ENCODE data around the gene CCDC85A. TPM values are rescaled to one million over a fixed set of nuclear protein-coding genes. Genes with fewer than 3 reads are reported as not detected.

CCDC85A gene
- total and polyA plus RNA-seq, 2 of the 8 experiments (the other 6 are each of a cell fraction or from before 2014, with no cell fraction given) = 0.20 TPM; not detected in 1

DNA sequence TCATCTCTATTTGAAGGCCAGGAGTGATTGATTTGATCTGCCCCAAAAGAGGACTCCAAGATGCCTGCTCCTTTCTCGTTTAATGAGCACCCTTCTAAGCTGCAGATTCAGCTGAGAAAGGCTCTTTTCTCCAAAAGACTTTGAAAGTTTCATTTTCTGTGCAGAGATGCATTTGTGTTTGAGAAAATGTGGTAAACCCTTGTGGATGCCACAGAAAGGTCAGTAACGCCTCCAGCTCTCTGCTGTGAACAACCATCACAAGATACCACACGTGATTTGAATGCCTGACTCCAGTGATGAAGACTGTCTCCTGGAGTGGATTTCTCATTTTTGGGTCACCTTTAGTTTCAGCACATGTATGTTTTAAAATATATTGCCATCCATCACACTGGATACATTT lies 35.0 kb upstream of the CCDC85A start:
- H2BK12ac ChIP-seq (ENCODE audit: low read depth, low read length) = no peak overlapping the region
- H3K14ac ChIP-seq (ENCODE audit: insufficient read length) = no peak overlapping the region
- H2BK15ac ChIP-seq (ENCODE audit: low read length) = no peak overlapping the region
- no peaks in the 10 kb centered on the region for H3K23me2 ChIP-seq (ENCODE audit: low read depth, low read length)
- H3K9ac ChIP-seq (replicated peaks in 1 of 4; ENCODE audit: extremely low read depth in 1 of 4, low read depth in 3 of 4, low read length in 3 of 4) = no peak overlapping the region
- H2BK5ac ChIP-seq (ENCODE audit: low read depth, low read length) = no peak overlapping the region
- H3K4me1 ChIP-seq (replicated peaks in 1 of 4; ENCODE audit: control insufficient read depth in 3 of 4, insufficient read depth in 4 of 4, low read length in 3 of 4) = no peaks in the 10 kb centered on the region
- POLR2A ChIA-PET (ENCODE audit: partially characterized antibody) = no interaction called here
- H4K8ac ChIP-seq (ENCODE audit: extremely low read depth, insufficient read depth, low read length) = no peak overlapping the region
- H3K4ac ChIP-seq (replicated peaks; ENCODE audit: insufficient read length, low read depth, low read length) = no peak overlapping the region
- H3K79me1 ChIP-seq (ENCODE audit: low read depth, low read length) = no peaks in the 10 kb centered on the region; the same call in 1 of the 2 replicates
- no peak overlapping the region for H2AFZ ChIP-seq (ENCODE audit: low read length)
- H2BK120ac ChIP-seq (replicated peaks; ENCODE audit: low read depth, low read length) = no peak overlapping the region
- H4K20me1 ChIP-seq (replicated peaks in 1 of 2; ENCODE audit: control insufficient read depth in 1 of 2, insufficient read depth in 2 of 2, low read length in 2 of 2) = peaks cover 0 to 1% of the 10 kb centered on the region in 2 experiments
- no peaks in the 10 kb centered on the region for H3K9me3 ChIP-seq (ENCODE audit: insufficient read depth in 2 of 2, low read depth in 1 of 2, low read length in 1 of 2)
- H2BK20ac ChIP-seq (ENCODE audit: low read length) = no peak overlapping the region
- no peak overlapping the region for H3K27ac ChIP-seq (ENCODE audit: low read depth, low read length)
- H3K18ac ChIP-seq (ENCODE audit: extremely low read depth, low read length) = no peak overlapping the region
- no peak overlapping the region for H3K23ac ChIP-seq (ENCODE audit: insufficient read length)
- DNase-seq (ENCODE audit: low read depth in 1 of 2, low spot score in 2 of 2) (no peak), FAIRE-seq (no peak)
- no peak overlapping the region for H3K4me2 ChIP-seq (ENCODE audit: insufficient read depth in 1 of 2, low read depth in 2 of 2, low read length in 2 of 2)
- H3K36me3 ChIP-seq (ENCODE audit: control insufficient read depth in 2 of 4, insufficient read depth in 4 of 4, low read length in 3 of 4) = peaks cover 0 to 16% (median 4%) of the 10 kb centered on the region in 4 experiments; a peak in 3 of 8 replicates
- CTCF ChIA-PET (ENCODE audit: partially characterized antibody) = interaction anchor here (0.6 kb wide), 1 partner anchor 31 kb away, joined by 3 read pairs; no protein-coding TSS in a partner anchor
- no peaks in the 10 kb centered on the region for H3K27me3 ChIP-seq (replicated peaks in 1 of 4; ENCODE audit: control insufficient read depth in 3 of 4, extremely low read depth in 1 of 4, insufficient read depth in 3 of 4, low read length in 3 of 4)
- no peak overlapping the region for H2AK5ac ChIP-seq (ENCODE audit: low read depth, low read length)
- no peak overlapping the region for H4K5ac ChIP-seq (ENCODE audit: insufficient read length, low read depth, low read length)
- H3K4me3 ChIP-seq (ENCODE audit: extremely low read depth in 1 of 4, insufficient read depth in 2 of 4, low read depth in 3 of 4, low read length in 4 of 4) = no peak overlapping the region
- H3K56ac ChIP-seq (replicated peaks; ENCODE audit: insufficient read length, low read depth, low read length) = no peak overlapping the region
- 81% methylated on average over 3 of the region's 3 CpGs; no CpG with 5 or more reads in 1 of the 2 experiments for WGBS, 2 experiments (ENCODE audit: extremely low coverage in 1 of 2, insufficient coverage in 1 of 2, insufficient read length in 1 of 2, insufficient replicate concordance in 2 of 2, low coverage in 1 of 2, low lambda C conversion rate in 2 of 2, missing lambda C conversion rate in 1 of 2)
- H4K91ac ChIP-seq (replicated peaks; ENCODE audit: insufficient read length, low read length) = no peak overlapping the region
- H3K79me2 ChIP-seq (ENCODE audit: control insufficient read depth in 1 of 2, insufficient read depth in 2 of 2, low read length in 2 of 2) = no peaks in the 10 kb centered on the region
- TF ChIP-seq EGR1 (IDR thresholded peaks at IDR 0.05; ENCODE audit: borderline replicate concordance, low read depth, low read length) (no peak), RNF2 (IDR thresholded peaks at IDR 0.05; ENCODE audit: borderline replicate concordance, low read depth, low read length, missing control alignments, poor library complexity, severe bottlenecking) (no peak), FOSL1 (IDR thresholded peaks at IDR 0.05; ENCODE audit: insufficient read depth, low read depth, low read length) (no peak), PHF8 (conservative IDR thresholded peaks at IDR 0.05; ENCODE audit: low read depth, low read length) (no peak), MAFK (IDR thresholded peaks at IDR 0.05; ENCODE audit: low read depth, low read length) (no peak), CEBPB (IDR thresholded peaks at IDR 0.05; ENCODE audit: low read depth, low read length) (no peak), TAF1 (IDR thresholded peaks at IDR 0.05; ENCODE audit: low read depth, low read length) (no peak), SAP30 (IDR thresholded peaks at IDR 0.05; ENCODE audit: insufficient read depth, insufficient replicate concordance, low read length) (no peak), GTF2F1 (IDR thresholded peaks at IDR 0.05; ENCODE audit: borderline replicate concordance, low read depth, low read length) (no peak), ASH2L (IDR thresholded peaks at IDR 0.05; ENCODE audit: low read length) (no peak), EP300 (IDR thresholded peaks at IDR 0.05; ENCODE audit: borderline replicate concordance in 1 of 2, low read depth in 2 of 2, low read length in 2 of 2) (no peak), CBX5 (IDR thresholded peaks at IDR 0.05; ENCODE audit: low read depth, low read length) (no peak)
- TF ChIP-seq, protein P1, sequence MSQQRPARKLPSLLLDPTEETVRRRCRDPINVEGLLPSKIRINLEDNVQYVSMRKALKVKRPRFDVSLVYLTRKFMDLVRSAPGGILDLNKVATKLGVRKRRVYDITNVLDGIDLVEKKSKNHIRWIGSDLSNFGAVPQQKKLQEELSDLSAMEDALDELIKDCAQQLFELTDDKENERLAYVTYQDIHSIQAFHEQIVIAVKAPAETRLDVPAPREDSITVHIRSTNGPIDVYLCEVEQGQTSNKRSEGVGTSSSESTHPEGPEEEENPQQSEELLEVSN (IDR thresholded peaks at IDR 0.05) = no peak

Data from H1 (cell line).